DMS153 (cell line): ENCODE results near the gene GRIN2A.
A peak's percentile ranks its signal among the peaks of the same experiment; 100 is the strongest.

ENCODE experiments used
- DNase-seq: peaks from one replicate; lab custom pipeline; 2025; lab: John Stamatoyannopoulos, UW

Gene GRIN2A

GRCh38 chr16:9965079-9965478 is 217.1 kb downstream of the GRIN2A start:
- no peak for DNase-seq

- no peak for DNase-seq
These were observed 217.8 kb downstream of the GRIN2A start for GRCh38 chr16:9964426-9964825.

GRCh38 chr16:9957433-9957832 is 224.8 kb downstream of the GRIN2A start:
- no peak for DNase-seq

- DNase-seq = no peak
These were observed 225.2 kb downstream of the GRIN2A start for GRCh38 chr16:9957002-9957401.

GRCh38 chr16:9955677-9956076 is 226.6 kb downstream of the GRIN2A start:
- peak; percentile 33 for DNase-seq

GRCh38 chr16:9953908-9954570 is 228.2 kb downstream of the GRIN2A start:
- no peak for DNase-seq

- DNase-seq = no peak
These were observed 231.6 kb downstream of the GRIN2A start for GRCh38 chr16:9950658-9951057.

GRCh38 chr16:9949396-9949795 is 232.8 kb downstream of the GRIN2A start:
- DNase-seq = no peak

GRCh38 chr16:9948933-9949332 is 233.3 kb downstream of the GRIN2A start:
- DNase-seq = peak; percentile 21

GRCh38 chr16:9946022-9946720 is 236.1 kb downstream of the GRIN2A start:
- DNase-seq = no peak

GRCh38 chr16:9943121-9943520 is 239.1 kb downstream of the GRIN2A start:
- no peak for DNase-seq

GRCh38 chr16:9941245-9941644 is 241.0 kb downstream of the GRIN2A start:
- DNase-seq = no peak

GRCh38 chr16:9934723-9935508 is 247.3 kb downstream of the GRIN2A start:
- DNase-seq = no peak

- DNase-seq = no peak
These were observed 249.1 kb downstream of the GRIN2A start for GRCh38 chr16:9932919-9933653.

GRCh38 chr16:9932000-9932399 is 250.2 kb downstream of the GRIN2A start:
- DNase-seq = no peak

GRCh38 chr16:9929836-9930235 is 252.4 kb downstream of the GRIN2A start:
- DNase-seq = peak; percentile 51

- DNase-seq = peak; percentile 27
These were observed 252.9 kb downstream of the GRIN2A start for GRCh38 chr16:9929313-9929712.

GRCh38 chr16:9922441-9922840 is 259.8 kb downstream of the GRIN2A start:
- no peak for DNase-seq

- DNase-seq = no peak
These were observed 260.2 kb downstream of the GRIN2A start for GRCh38 chr16:9921997-9922396.

- no peak for DNase-seq
These were observed 262.8 kb downstream of the GRIN2A start for GRCh38 chr16:9919460-9919859.

- DNase-seq = no peak
These were observed 264.5 kb downstream of the GRIN2A start for GRCh38 chr16:9917691-9918090.

GRCh38 chr16:9913604-9914326 is 268.5 kb downstream of the GRIN2A start:
- no peak for DNase-seq
